ENCODE data around the gene KCNQ5. TPM values are rescaled to one million over a fixed set of nuclear protein-coding genes. Genes with fewer than 3 reads are reported as not detected.

Gene KCNQ5
- total and polyA plus RNA-seq, 2 donors (not counting 1 experiment from before 2014, with no cell fraction given) = 0.74 to 4.6 TPM

GRCh38 chr6:72864236-72864635 is 242.4 kb downstream of the KCNQ5 start:
- H3K36me3 ChIP-seq (ENCODE audit: control insufficient read depth, insufficient read depth, low read length) = no peaks in the 10 kb centered on the region
- no peaks in the 10 kb centered on the region for H3K79me2 ChIP-seq (ENCODE audit: control insufficient read depth, insufficient read depth, low read length)
- H3K4me1 ChIP-seq (ENCODE audit: control insufficient read depth, extremely low read depth, insufficient read depth, low read length) = peaks cover 11% of the 10 kb centered on the region
- H3K4me2 ChIP-seq (ENCODE audit: extremely low read depth, insufficient read depth, low read length) = no peak overlapping the region
- H3K27ac ChIP-seq (ENCODE audit: insufficient read depth, low read length) = no peak overlapping the region
- DNase-seq (ENCODE audit: low read depth in 2 of 2) = no peak
- H3K4me3 ChIP-seq (replicated peaks in 1 of 4; ENCODE audit: control extremely low read depth in 1 of 4, insufficient read depth in 1 of 4, low read depth in 3 of 4, low read length in 4 of 4) = no peak overlapping the region
- H3K9me3 ChIP-seq (ENCODE audit: control insufficient read depth, insufficient read depth, low read depth, low read length) = no peaks in the 10 kb centered on the region
- H3K9ac ChIP-seq (ENCODE audit: insufficient read depth, low read length) = no peak overlapping the region
- TF ChIP-seq EZH2 (IDR thresholded peaks at IDR 0.05; ENCODE audit: low read length, missing control alignments) (no peak), CTCF (conservative IDR thresholded peaks at IDR 0.05 in 1 of 2, IDR thresholded peaks at IDR 0.05 in 1 of 2; ENCODE audit: low read depth in 1 of 2, low read length in 2 of 2) (no peak)
- H4K20me1 ChIP-seq (ENCODE audit: control insufficient read depth, extremely low read depth, insufficient read depth, low read length) = no peaks in the 10 kb centered on the region
- no peak overlapping the region for H2AFZ ChIP-seq (ENCODE audit: low read length)
- no peaks in the 10 kb centered on the region for H3K27me3 ChIP-seq (ENCODE audit: control insufficient read depth, insufficient read depth, low read length)

- Histone ChIP-seq H3K9ac (ENCODE audit: insufficient read depth, low read length) (no peak overlapping the region), H3K27ac (ENCODE audit: insufficient read depth, low read length) (no peak overlapping the region), H3K4me1 (ENCODE audit: control insufficient read depth, extremely low read depth, insufficient read depth, low read length) (peaks cover 11% of the 10 kb centered on the region), H3K36me3 (ENCODE audit: control insufficient read depth, insufficient read depth, low read length) (no peaks in the 10 kb centered on the region), H3K9me3 (ENCODE audit: control insufficient read depth, insufficient read depth, low read depth, low read length) (no peaks in the 10 kb centered on the region), H4K20me1 (ENCODE audit: control insufficient read depth, extremely low read depth, insufficient read depth, low read length) (no peaks in the 10 kb centered on the region), H2AFZ (ENCODE audit: low read length) (no peak overlapping the region), H3K4me2 (ENCODE audit: extremely low read depth, insufficient read depth, low read length) (no peak overlapping the region), H3K79me2 (ENCODE audit: control insufficient read depth, insufficient read depth, low read length) (no peaks in the 10 kb centered on the region), H3K4me3 (replicated peaks in 1 of 4; ENCODE audit: control extremely low read depth in 1 of 4, insufficient read depth in 1 of 4, low read depth in 3 of 4, low read length in 4 of 4) (no peak overlapping the region), H3K27me3 (ENCODE audit: control insufficient read depth, insufficient read depth, low read length) (no peaks in the 10 kb centered on the region)
- TF ChIP-seq CTCF (conservative IDR thresholded peaks at IDR 0.05 in 1 of 2, IDR thresholded peaks at IDR 0.05 in 1 of 2; ENCODE audit: low read depth in 1 of 2, low read length in 2 of 2) = no peak
- TF ChIP-seq EZH2 (IDR thresholded peaks at IDR 0.05; ENCODE audit: low read length, missing control alignments) = no peak
- no peak for DNase-seq (ENCODE audit: low read depth in 2 of 2)
Measured at GRCh38 chr6:72864799-72865198, 242.9 kb downstream of the KCNQ5 start.

GRCh38 chr6:72865467-72865866 is 243.6 kb downstream of the KCNQ5 start:
- DNase-seq (ENCODE audit: low read depth in 2 of 2) = peak; percentile 20 to 51

More at GRCh38 chr6:72865467-72865866, 243.6 kb downstream of the KCNQ5 start:
- TF ChIP-seq EZH2 (IDR thresholded peaks at IDR 0.05; ENCODE audit: low read length, missing control alignments) (no peak), CTCF (conservative IDR thresholded peaks at IDR 0.05 in 1 of 2, IDR thresholded peaks at IDR 0.05 in 1 of 2; ENCODE audit: low read depth in 1 of 2, low read length in 2 of 2) (no peak)
- H3K27me3 ChIP-seq (ENCODE audit: control insufficient read depth, insufficient read depth, low read length) = no peaks in the 10 kb centered on the region
- H3K36me3 ChIP-seq (ENCODE audit: control insufficient read depth, insufficient read depth, low read length) = no peaks in the 10 kb centered on the region
- H3K4me3 ChIP-seq (replicated peaks in 1 of 4; ENCODE audit: control extremely low read depth in 1 of 4, insufficient read depth in 1 of 4, low read depth in 3 of 4, low read length in 4 of 4) = no peak overlapping the region
- no peak overlapping the region for H3K9ac ChIP-seq (ENCODE audit: insufficient read depth, low read length)
- peak overlapping the region; percentile 56 for H2AFZ ChIP-seq (ENCODE audit: low read length)
- no peaks in the 10 kb centered on the region for H4K20me1 ChIP-seq (ENCODE audit: control insufficient read depth, extremely low read depth, insufficient read depth, low read length)
- peaks cover 11% of the 10 kb centered on the region for H3K4me1 ChIP-seq (ENCODE audit: control insufficient read depth, extremely low read depth, insufficient read depth, low read length)
- no peaks in the 10 kb centered on the region for H3K79me2 ChIP-seq (ENCODE audit: control insufficient read depth, insufficient read depth, low read length)
- no peak overlapping the region for H3K27ac ChIP-seq (ENCODE audit: insufficient read depth, low read length)
- peak overlapping the region; percentile 36 for H3K4me2 ChIP-seq (ENCODE audit: extremely low read depth, insufficient read depth, low read length)
- H3K9me3 ChIP-seq (ENCODE audit: control insufficient read depth, insufficient read depth, low read depth, low read length) = no peaks in the 10 kb centered on the region
